GM12878 (cell line): ENCODE measurements around the gene CAPN7. TPM values are rescaled to one million over a fixed set of nuclear protein-coding genes. Genes with fewer than 3 reads are reported as not detected.
"Not testable (repeated sequence)": the region's sequence is repeated elsewhere in the genome, so short reads cannot be mapped to it uniquely, and the experiment has no call there.

Experiments used
- ATAC-seq: fragments of 200-7000 bp; cut with Tn5 transposase; 3 replicates; pipeline ENCODE4 v1.9.1; 2020; ENCODE audit warnings: mild to moderate bottlenecking, moderate library complexity
- BruUV-seq: library from RNA; stranded (reverse); fragments of 400-500 nt; replicated peaks from 2 replicates; lab custom pipeline; 2021; lab: Mats Ljungman, UMichigan
- CTCF ChIA-PET: fragments of 300-600 bp; sonication (Branson Sonifier 250); formaldehyde crosslinking; extraction: SDS; loops from one replicate; lab custom pipeline; 2021; ENCODE audit warnings: inconsistent platforms; lab: Yijun Ruan, JAX
- POLR2A ChIA-PET: fragments of 350-600 bp; formaldehyde crosslinking; extraction: SDS; loops from one replicate; lab custom pipeline; 2021; ENCODE audit warnings: inconsistent platforms; lab: Charles Lee
- RAD21 ChIA-PET: fragments of 300-600 bp; sonication (Branson Sonifier 250); formaldehyde crosslinking; loops from one replicate; lab custom pipeline; 2023; ENCODE audit warnings: antibody characterized with exemption; ENCODE audit not compliant: unreplicated experiment; lab: Charles Lee
- SMC1A ChIA-PET: fragments of 300-600 bp; sonication (Branson Sonifier 250); formaldehyde crosslinking; loops from one replicate; lab custom pipeline; 2023; ENCODE audit not compliant: unreplicated experiment, uncharacterized antibody; lab: Charles Lee
- DNase-seq: peaks from one replicate; pipeline ENCODE4 v3.0.0-alpha.2; 2011; ENCODE audit warnings: low read depth, low spot score
- FAIRE-seq: peaks from 3 replicates; lab custom pipeline; 2011; peaks lifted over from hg19 to GRCh38; lab: Jason Lieb, UNC
- H2AFZ ChIP-seq: 2 replicates; pipeline ENCODE4 v1.6.0; 2011; ENCODE audit warnings: low read depth, low read length, control low read depth; ENCODE audit not compliant: control insufficient read depth
- H3K27ac ChIP-seq: 2 replicates; pipeline ENCODE4 v1.5.1; 2011; ENCODE audit warnings: control low read depth; ENCODE audit not compliant: control insufficient read depth, insufficient read depth
- H3K27me3 ChIP-seq, 2 experiments: replicated peaks in 1 of 2; 2 replicates each; pipeline versions ENCODE4 v1.6.0 to v1.6.1; 2011; ENCODE audit warnings: low read length in 1 of 2; ENCODE audit not compliant: control insufficient read depth in 2 of 2, insufficient read depth in 2 of 2
- H3K36me3 ChIP-seq, 2 experiments: 2 replicates each; pipeline ENCODE4 v1.5.1; 2011; ENCODE audit warnings: low read length in 1 of 2; ENCODE audit not compliant: control insufficient read depth in 2 of 2, insufficient read depth in 2 of 2
- H3K4me1 ChIP-seq: 2 replicates; pipeline ENCODE4 v1.6.1; 2011; ENCODE audit warnings: mild to moderate bottlenecking, low read length, moderate library complexity, mixed read lengths; ENCODE audit not compliant: control insufficient read depth, insufficient read depth
- H3K4me2 ChIP-seq: 2 replicates; pipeline ENCODE4 v1.6.0; 2011; ENCODE audit warnings: control low read depth; ENCODE audit not compliant: control insufficient read depth, insufficient read depth
- H3K4me3 ChIP-seq: fragments of 200-600 bp; sonication (generic); 2 replicates; pipeline ENCODE4 v1.5.1; 2016
- H3K79me2 ChIP-seq: 2 replicates; pipeline ENCODE4 v1.6.0; 2011; ENCODE audit warnings: low read length; ENCODE audit not compliant: control insufficient read depth, insufficient read depth
- H3K9ac ChIP-seq: 2 replicates; pipeline ENCODE4 v1.8.0; 2011; ENCODE audit warnings: low read length, control low read depth, mixed read lengths; ENCODE audit not compliant: control insufficient read depth, insufficient read depth
- H3K9me3 ChIP-seq: replicated peaks from 3 replicates; pipeline ENCODE4 v1.5.1; 2011; ENCODE audit warnings: mild to moderate bottlenecking, low read length; ENCODE audit not compliant: control insufficient read depth, insufficient read depth
- H4K20me1 ChIP-seq: 2 replicates; pipeline ENCODE4 v1.6.0; 2011; ENCODE audit not compliant: control insufficient read depth, insufficient read depth
- ASH2L ChIP-seq: fragments of 300-600, 200-600 bp; sonication (generic); IDR thresholded peaks from 2 replicates; pipeline ENCODE4 v1.6.1; 2017; ENCODE audit warnings: low read depth, mild to moderate bottlenecking, borderline replicate concordance
- CHD4 ChIP-seq: fragments of 200-600 bp; sonication (generic); IDR thresholded peaks from 2 replicates; pipeline ENCODE4 v1.6.1; 2016; ENCODE audit warnings: mild to moderate bottlenecking
- FOXM1 ChIP-seq: IDR thresholded peaks from 2 replicates; pipeline ENCODE4 v1.6.1; 2012; ENCODE audit warnings: low read depth, mild to moderate bottlenecking, inconsistent platforms, low read length, moderate library complexity
- JUNB ChIP-seq: IDR thresholded peaks from 2 replicates; pipeline ENCODE4 v1.6.1; 2016; ENCODE audit warnings: antibody characterized with exemption, mild to moderate bottlenecking
- JUND ChIP-seq: IDR thresholded peaks from 2 replicates; pipeline ENCODE4 v1.6.1; 2012; ENCODE audit warnings: low read depth, mild to moderate bottlenecking, low read length, improper control_type of control experiment, moderate library complexity
- KAT2A ChIP-seq: conservative IDR thresholded peaks from 2 replicates; pipeline ENCODE4 v1.6.1; 2011; ENCODE audit warnings: low read depth, low read length; ENCODE audit not compliant: control insufficient read depth
- KDM1A ChIP-seq: fragments of 200-600 bp; sonication (generic); IDR thresholded peaks from 2 replicates; pipeline ENCODE4 v1.6.1; 2016; ENCODE audit warnings: borderline replicate concordance
- NR2C2 ChIP-seq: IDR thresholded peaks from 2 replicates; pipeline ENCODE4 v1.6.1; 2011; ENCODE audit warnings: borderline replicate concordance, low read depth; ENCODE audit not compliant: control insufficient read depth, insufficient read length
- RAD51 ChIP-seq: fragments of 450-650 bp; IDR thresholded peaks from 2 replicates; pipeline ENCODE4 v1.6.1; 2016; ENCODE audit warnings: moderate library complexity, mild to moderate bottlenecking, inconsistent platforms
- RELA ChIP-seq: fragments of 450-650 bp; IDR thresholded peaks from 2 replicates; pipeline ENCODE4 v1.8.0; 2014; ENCODE audit warnings: borderline replicate concordance; ENCODE audit not compliant: partially characterized antibody
- ZSCAN29 ChIP-seq: fragments of 450-650 bp; IDR thresholded peaks from 2 replicates; pipeline ENCODE4 v1.6.1; 2017; ENCODE audit warnings: mild to moderate bottlenecking, moderate library complexity
- WGBS: methylation state at CpG from one replicate; pipeline ENCODE4 v1.1.6; 2016; ENCODE audit warnings: low lambda C conversion rate; ENCODE audit not compliant: insufficient replicate concordance, insufficient coverage; ENCODE audit errors: missing lambda C conversion rate; 5-methylcytosine and 5-hydroxymethylcytosine counted together
- in situ Hi-C: fragments of 300-500 bp; cut with MboI; formaldehyde crosslinking; loops from 9 replicates; pipeline ENCODE4 v1.14.3; 2018; ENCODE audit warnings: mixed read lengths
- intact Hi-C: fragments of 100-400 bp; cut with micrococcal nuclease; formaldehyde crosslinking; loops from one replicate; pipeline ENCODE4 v1.14.2; 2022; ENCODE audit not compliant: unreplicated experiment
- polyA plus RNA-seq, 11 experiments: library from polyadenylated mRNA; depleted of rRNA in 4 of 11; unstranded in 6 of 11; stranded (reverse) in 5 of 11; fragments of >200 nt; fragmentation: Nextera tagmentation in 4 of 11; fragmentation: Illumina TruSeq in 1 of 11; extraction: Ambion mirVana in 4 of 11; extraction: Trizol in 1 of 11; gene quantifications; 1 replicate in 1 of 11; 2 replicates in 10 of 11; pipeline versions ENCODE4 v1.2.1 to v1.2.3, GENCODE V29; 2011 to 2016; ENCODE audit warnings: inconsistent platforms in 2 of 11, missing spikeins in 2 of 11, low read depth in 1 of 11
- total RNA-seq, 4 experiments: library from RNA; depleted of rRNA in 3 of 4; stranded (reverse); fragments of >200 nt in 3 of 4; fragmentation: Illumina TruSeq in 1 of 4; extraction: Trizol in 1 of 4; gene quantifications; 2 replicates each; pipeline versions ENCODE4 v1.2.1 to v1.2.3, GENCODE V29; 2013 to 2021
- TF ChIP-seq, protein P1 (sequence below): fragments of 450-650 bp; IDR thresholded peaks from 2 replicates; pipeline ENCODE4 v1.6.1; 2017; ENCODE audit warnings: mild to moderate bottlenecking, moderate library complexity

CAPN7 gene
- total and polyA plus RNA-seq, 10 of the 15 experiments (the other 5 are each of a cell fraction or from before 2014, with no cell fraction given): 5.3 to 27.0 (median 18.2) TPM

DNA sequence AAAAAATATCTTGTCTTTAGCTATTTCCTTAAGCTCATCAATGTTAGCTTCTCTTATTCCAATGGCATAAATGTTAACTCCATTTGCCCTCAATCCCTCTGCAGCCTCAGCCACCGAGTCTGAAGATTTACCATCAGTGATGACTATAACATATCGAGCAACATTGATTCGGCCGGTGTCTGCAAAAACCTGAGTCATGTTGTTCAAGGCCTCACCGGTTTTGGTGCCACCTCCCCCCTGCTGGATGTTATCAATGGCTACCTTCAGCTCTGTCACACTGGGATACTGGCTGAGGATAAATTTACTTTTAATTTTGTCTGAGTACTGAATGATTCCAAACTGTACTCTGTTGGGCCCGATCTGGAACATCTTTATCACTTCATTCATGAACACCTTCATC is 41.0 kb upstream of the CAPN7 start:
- DNase-seq (no peak), FAIRE-seq (no peak), ATAC-seq (no peak)
- WGBS: 91% methylated on average over 6 of the region's 6 CpGs
- Histone ChIP-seq H4K20me1 (no peaks in the 10 kb centered on the region), H3K4me2 (no peak overlapping the region), H3K4me1 (no peaks in the 10 kb centered on the region), H3K9ac (no peak overlapping the region), H3K9me3 (no peaks in the 10 kb centered on the region), H3K79me2 (no peaks in the 10 kb centered on the region)
- BruUV-seq: no TSS peak
- ChIA-PET SMC1A (interaction anchor here (1.1 kb wide), 2 partner anchors 15 to 19 kb away, joined by 3 to 7 read pairs; no protein-coding TSS in a partner anchor), RAD21 (no interaction called here)
- no peak for TF ChIP-seq ASH2L
- TF ChIP-seq NR2C2: no peak
- no peak for TF ChIP-seq FOXM1
- TF ChIP-seq JUNB: no peak
- TF ChIP-seq ZSCAN29: no peak
- no peak for TF ChIP-seq KDM1A
- no peak for TF ChIP-seq KAT2A
- no peak for TF ChIP-seq CHD4
- TF ChIP-seq RAD51: no peak
- TF ChIP-seq RELA: no peak
- no peak for TF ChIP-seq JUND
- TF ChIP-seq, protein P1, sequence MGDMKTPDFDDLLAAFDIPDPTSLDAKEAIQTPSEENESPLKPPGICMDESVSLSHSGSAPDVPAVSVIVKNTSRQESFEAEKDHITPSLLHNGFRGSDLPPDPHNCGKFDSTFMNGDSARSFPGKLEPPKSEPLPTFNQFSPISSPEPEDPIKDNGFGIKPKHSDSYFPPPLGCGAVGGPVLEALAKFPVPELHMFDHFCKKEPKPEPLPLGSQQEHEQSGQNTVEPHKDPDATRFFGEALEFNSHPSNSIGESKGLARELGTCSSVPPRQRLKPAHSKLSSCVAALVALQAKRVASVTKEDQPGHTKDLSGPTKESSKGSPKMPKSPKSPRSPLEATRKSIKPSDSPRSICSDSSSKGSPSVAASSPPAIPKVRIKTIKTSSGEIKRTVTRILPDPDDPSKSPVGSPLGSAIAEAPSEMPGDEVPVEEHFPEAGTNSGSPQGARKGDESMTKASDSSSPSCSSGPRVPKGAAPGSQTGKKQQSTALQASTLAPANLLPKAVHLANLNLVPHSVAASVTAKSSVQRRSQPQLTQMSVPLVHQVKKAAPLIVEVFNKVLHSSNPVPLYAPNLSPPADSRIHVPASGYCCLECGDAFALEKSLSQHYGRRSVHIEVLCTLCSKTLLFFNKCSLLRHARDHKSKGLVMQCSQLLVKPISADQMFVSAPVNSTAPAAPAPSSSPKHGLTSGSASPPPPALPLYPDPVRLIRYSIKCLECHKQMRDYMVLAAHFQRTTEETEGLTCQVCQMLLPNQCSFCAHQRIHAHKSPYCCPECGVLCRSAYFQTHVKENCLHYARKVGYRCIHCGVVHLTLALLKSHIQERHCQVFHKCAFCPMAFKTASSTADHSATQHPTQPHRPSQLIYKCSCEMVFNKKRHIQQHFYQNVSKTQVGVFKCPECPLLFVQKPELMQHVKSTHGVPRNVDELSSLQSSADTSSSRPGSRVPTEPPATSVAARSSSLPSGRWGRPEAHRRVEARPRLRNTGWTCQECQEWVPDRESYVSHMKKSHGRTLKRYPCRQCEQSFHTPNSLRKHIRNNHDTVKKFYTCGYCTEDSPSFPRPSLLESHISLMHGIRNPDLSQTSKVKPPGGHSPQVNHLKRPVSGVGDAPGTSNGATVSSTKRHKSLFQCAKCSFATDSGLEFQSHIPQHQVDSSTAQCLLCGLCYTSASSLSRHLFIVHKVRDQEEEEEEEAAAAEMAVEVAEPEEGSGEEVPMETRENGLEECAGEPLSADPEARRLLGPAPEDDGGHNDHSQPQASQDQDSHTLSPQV: no peak
- TF ChIP-seq, all 136 proteins: peak for 0
- H3K27ac ChIP-seq: no peak overlapping the region
- no peak overlapping the region for H3K4me3 ChIP-seq
- no peaks in the 10 kb centered on the region for H3K27me3 ChIP-seq
- intact Hi-C loops (no loop called here), in situ Hi-C loops (no loop called here)
- H3K36me3 ChIP-seq: no peaks in the 10 kb centered on the region
- H2AFZ ChIP-seq: no peak overlapping the region
- CTCF ChIA-PET: interaction anchor here (0.7 to 0.8 kb wide), 2 partner anchors 45 to 461 kb away, joined by 3 to 4 read pairs; no protein-coding TSS in a partner anchor
- POLR2A ChIA-PET: interaction anchor here (0.5 kb wide), 1 partner anchor 11 kb away, joined by 3 read pairs; no protein-coding TSS in a partner anchor

DNA sequence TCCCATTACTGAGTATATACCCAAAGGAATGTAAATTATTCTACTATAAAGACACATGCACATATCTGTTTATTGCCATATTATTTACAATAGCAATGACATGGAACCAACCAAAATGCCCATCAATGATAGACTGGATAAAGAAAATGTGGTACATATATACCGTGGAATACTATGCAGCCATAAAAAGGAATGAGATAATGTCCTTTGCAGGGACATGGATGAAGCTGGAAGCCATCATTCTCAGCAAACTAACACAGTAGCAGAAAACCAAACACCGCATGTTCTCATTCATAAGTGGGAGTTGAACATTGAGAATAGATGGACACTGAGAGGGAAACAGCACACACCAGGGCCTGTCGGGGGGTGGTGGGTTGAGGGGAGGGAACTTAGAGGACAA is 39.7 kb upstream of the CAPN7 start:
- H3K27ac ChIP-seq, H3K79me2 ChIP-seq, H3K36me3 ChIP-seq, H3K27me3 ChIP-seq, intact Hi-C loops, H3K9ac ChIP-seq, in situ Hi-C loops, BruUV-seq, DNase-seq, RAD21 ChIA-PET, H2AFZ ChIP-seq, H4K20me1 ChIP-seq, H3K4me3 ChIP-seq, FAIRE-seq, POLR2A ChIA-PET, ATAC-seq, H3K4me1 ChIP-seq, H3K9me3 ChIP-seq, H3K4me2 ChIP-seq: not testable (repeated sequence)
- ChIA-PET CTCF (interaction anchor here (0.6 to 2.0 kb wide), 3 partner anchors 14 to 149 kb away, joined by 3 to 5 read pairs (median 4); no protein-coding TSS in a partner anchor), SMC1A (interaction anchor here (1.1 to 1.4 kb wide), 2 partner anchors 9 to 33 kb away, joined by 3 read pairs; no protein-coding TSS in a partner anchor)
- 78% methylated on average over 3 of the region's 3 CpGs for WGBS
